HepG2 (cell line): Measurements from ENCODE around the gene DLAT. TPM values are rescaled to one million over a fixed set of nuclear protein-coding genes. Genes with fewer than 3 reads are reported as not detected.

Experiments
- KAT7 ChIP-seq: IDR thresholded peaks from 2 replicates; pipeline ENCODE4 v1.6.1; 2018; ENCODE audit warnings: borderline replicate concordance, missing compliant biosample characterization
- KMT2A ChIP-seq: sonication (generic); formaldehyde crosslinking; IDR thresholded peaks from 2 replicates; pipeline ENCODE4 v1.4.0; 2020; ENCODE audit warnings: missing genetic modification reagents
- polyA plus RNA-seq, 8 experiments: library from polyadenylated mRNA; depleted of rRNA in 3 of 8; stranded (reverse) in 7 of 8; unstranded in 1 of 8; fragments of >200 nt; fragmentation: Illumina TruSeq in 4 of 8; extraction: Trizol in 4 of 8; gene quantifications; 2 replicates each; pipeline versions ENCODE4 v1.2.1 to v1.2.3, GENCODE V29; 2011 to 2016; ENCODE audit warnings: low read depth in 4 of 8, missing spikeins in 1 of 8, mixed read lengths in 1 of 8; ENCODE audit not compliant: insufficient read depth in 1 of 8
- total RNA-seq, 5 experiments: library from RNA; depleted of rRNA; stranded (reverse); fragments of >200 nt; fragmentation: Illumina TruSeq; extraction: Trizol; gene quantifications; 2 replicates each; pipeline ENCODE4 v1.2.3, GENCODE V29; 2016; ENCODE audit warnings: low read depth in 1 of 5
- TF ChIP-seq, protein P1 (sequence below): sonication (generic); formaldehyde crosslinking; IDR thresholded peaks from 2 replicates; pipeline ENCODE4 v1.4.0; 2020; ENCODE audit warnings: mild to moderate bottlenecking, missing genetic modification reagents, borderline replicate concordance
- TF ChIP-seq, protein P2 (sequence below): sonication (generic); formaldehyde crosslinking; IDR thresholded peaks from 2 replicates; pipeline ENCODE4 v1.8.0; 2022; ENCODE audit warnings: mild to moderate bottlenecking, missing genetic modification reagents, moderate library complexity
- TF ChIP-seq, protein P3 (sequence below): sonication (generic); formaldehyde crosslinking; IDR thresholded peaks from 2 replicates; pipeline ENCODE4 v1.4.0; 2020; ENCODE audit warnings: missing genetic modification reagents, borderline replicate concordance
- TF ChIP-seq, protein P4 (sequence below): sonication (generic); formaldehyde crosslinking; IDR thresholded peaks from 2 replicates; pipeline ENCODE4 v1.4.0; 2020; ENCODE audit warnings: missing genetic modification reagents
- TF ChIP-seq, protein P5 (sequence below): sonication (generic); formaldehyde crosslinking; IDR thresholded peaks from 2 replicates; pipeline ENCODE4 v1.5.1; 2020; ENCODE audit warnings: missing genetic modification reagents, mild to moderate bottlenecking, borderline replicate concordance

The DLAT gene
- total and polyA plus RNA-seq, 2 of the 13 experiments (the other 11 are each of a cell fraction or from before 2014, with no cell fraction given), result 26.4 to 62.2 TPM

DNA sequence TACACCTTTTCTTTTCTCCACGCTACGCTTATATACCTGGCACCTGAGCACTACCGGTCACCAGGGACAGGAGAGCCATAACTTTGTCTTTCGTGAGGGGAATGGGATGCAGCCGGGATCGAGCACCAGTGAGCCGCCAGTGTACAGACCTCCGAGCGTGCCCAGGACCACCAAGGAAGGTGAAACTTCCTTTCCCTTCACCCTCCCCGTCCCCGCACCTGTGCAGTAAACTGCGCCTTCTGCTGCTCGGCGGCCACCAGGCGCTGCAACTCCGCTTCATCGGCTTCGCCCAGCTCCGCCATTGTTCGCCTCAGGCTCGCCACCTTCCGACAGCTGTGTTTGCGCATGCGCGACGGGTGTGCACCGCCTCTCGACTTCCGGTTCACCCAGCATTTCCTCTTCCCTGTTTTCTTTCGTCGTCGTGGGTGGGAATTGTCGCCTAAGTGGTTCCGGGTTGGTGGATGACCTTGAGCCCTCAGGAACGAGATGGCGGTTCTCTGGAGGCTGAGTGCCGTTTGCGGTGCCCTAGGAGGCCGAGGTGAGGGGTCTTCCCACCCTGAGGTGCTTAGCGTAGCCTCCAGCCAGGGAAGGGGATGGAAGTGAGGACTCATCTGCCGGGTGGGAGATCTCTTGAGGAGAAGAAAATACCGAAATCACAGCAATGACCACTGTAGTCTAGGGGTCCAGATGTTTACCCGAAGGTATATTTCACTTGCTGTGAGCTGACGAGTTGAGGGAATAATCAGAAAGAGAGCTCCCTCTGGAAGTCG lies 61.4 kb downstream of the DLAT start, which contains the start of the genes SDHD and TIMM8B (continued):
- TF ChIP-seq, protein P1, sequence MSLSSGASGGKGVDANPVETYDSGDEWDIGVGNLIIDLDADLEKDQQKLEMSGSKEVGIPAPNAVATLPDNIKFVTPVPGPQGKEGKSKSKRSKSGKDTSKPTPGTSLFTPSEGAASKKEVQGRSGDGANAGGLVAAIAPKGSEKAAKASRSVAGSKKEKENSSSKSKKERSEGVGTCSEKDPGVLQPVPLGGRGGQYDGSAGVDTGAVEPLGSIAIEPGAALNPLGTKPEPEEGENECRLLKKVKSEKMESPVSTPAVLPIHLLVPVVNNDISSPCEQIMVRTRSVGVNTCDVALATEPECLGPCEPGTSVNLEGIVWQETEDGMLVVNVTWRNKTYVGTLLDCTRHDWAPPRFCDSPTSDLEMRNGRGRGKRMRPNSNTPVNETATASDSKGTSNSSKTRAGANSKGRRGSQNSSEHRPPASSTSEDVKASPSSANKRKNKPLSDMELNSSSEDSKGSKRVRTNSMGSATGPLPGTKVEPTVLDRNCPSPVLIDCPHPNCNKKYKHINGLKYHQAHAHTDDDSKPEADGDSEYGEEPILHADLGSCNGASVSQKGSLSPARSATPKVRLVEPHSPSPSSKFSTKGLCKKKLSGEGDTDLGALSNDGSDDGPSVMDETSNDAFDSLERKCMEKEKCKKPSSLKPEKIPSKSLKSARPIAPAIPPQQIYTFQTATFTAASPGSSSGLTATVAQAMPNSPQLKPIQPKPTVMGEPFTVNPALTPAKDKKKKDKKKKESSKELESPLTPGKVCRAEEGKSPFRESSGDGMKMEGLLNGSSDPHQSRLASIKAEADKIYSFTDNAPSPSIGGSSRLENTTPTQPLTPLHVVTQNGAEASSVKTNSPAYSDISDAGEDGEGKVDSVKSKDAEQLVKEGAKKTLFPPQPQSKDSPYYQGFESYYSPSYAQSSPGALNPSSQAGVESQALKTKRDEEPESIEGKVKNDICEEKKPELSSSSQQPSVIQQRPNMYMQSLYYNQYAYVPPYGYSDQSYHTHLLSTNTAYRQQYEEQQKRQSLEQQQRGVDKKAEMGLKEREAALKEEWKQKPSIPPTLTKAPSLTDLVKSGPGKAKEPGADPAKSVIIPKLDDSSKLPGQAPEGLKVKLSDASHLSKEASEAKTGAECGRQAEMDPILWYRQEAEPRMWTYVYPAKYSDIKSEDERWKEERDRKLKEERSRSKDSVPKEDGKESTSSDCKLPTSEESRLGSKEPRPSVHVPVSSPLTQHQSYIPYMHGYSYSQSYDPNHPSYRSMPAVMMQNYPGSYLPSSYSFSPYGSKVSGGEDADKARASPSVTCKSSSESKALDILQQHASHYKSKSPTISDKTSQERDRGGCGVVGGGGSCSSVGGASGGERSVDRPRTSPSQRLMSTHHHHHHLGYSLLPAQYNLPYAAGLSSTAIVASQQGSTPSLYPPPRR (CRISPR knock-in tag), result 0 out of 2 replicates have a peak, but pooled peaks have one; percentile 32
- peak; percentile 95 for TF ChIP-seq KMT2A (CRISPR knock-in tag)
- TF ChIP-seq, protein P2, sequence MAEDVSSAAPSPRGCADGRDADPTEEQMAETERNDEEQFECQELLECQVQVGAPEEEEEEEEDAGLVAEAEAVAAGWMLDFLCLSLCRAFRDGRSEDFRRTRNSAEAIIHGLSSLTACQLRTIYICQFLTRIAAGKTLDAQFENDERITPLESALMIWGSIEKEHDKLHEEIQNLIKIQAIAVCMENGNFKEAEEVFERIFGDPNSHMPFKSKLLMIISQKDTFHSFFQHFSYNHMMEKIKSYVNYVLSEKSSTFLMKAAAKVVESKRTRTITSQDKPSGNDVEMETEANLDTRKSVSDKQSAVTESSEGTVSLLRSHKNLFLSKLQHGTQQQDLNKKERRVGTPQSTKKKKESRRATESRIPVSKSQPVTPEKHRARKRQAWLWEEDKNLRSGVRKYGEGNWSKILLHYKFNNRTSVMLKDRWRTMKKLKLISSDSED (CRISPR knock-in tag), result no peak
- TF ChIP-seq, protein P3, sequence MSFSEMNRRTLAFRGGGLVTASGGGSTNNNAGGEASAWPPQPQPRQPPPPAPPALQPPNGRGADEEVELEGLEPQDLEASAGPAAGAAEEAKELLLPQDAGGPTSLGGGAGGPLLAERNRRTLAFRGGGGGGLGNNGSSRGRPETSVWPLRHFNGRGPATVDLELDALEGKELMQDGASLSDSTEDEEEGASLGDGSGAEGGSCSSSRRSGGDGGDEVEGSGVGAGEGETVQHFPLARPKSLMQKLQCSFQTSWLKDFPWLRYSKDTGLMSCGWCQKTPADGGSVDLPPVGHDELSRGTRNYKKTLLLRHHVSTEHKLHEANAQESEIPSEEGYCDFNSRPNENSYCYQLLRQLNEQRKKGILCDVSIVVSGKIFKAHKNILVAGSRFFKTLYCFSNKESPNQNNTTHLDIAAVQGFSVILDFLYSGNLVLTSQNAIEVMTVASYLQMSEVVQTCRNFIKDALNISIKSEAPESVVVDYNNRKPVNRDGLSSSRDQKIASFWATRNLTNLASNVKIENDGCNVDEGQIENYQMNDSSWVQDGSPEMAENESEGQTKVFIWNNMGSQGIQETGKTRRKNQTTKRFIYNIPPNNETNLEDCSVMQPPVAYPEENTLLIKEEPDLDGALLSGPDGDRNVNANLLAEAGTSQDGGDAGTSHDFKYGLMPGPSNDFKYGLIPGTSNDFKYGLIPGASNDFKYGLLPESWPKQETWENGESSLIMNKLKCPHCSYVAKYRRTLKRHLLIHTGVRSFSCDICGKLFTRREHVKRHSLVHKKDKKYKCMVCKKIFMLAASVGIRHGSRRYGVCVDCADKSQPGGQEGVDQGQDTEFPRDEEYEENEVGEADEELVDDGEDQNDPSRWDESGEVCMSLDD (CRISPR knock-in tag), result no peak
- TF ChIP-seq, protein P4, sequence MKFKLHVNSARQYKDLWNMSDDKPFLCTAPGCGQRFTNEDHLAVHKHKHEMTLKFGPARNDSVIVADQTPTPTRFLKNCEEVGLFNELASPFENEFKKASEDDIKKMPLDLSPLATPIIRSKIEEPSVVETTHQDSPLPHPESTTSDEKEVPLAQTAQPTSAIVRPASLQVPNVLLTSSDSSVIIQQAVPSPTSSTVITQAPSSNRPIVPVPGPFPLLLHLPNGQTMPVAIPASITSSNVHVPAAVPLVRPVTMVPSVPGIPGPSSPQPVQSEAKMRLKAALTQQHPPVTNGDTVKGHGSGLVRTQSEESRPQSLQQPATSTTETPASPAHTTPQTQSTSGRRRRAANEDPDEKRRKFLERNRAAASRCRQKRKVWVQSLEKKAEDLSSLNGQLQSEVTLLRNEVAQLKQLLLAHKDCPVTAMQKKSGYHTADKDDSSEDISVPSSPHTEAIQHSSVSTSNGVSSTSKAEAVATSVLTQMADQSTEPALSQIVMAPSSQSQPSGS (CRISPR knock-in tag), result peak; percentile 72
- 0 out of 2 replicates have a peak, but pooled peaks have one; percentile 70 for TF ChIP-seq KAT7 (CRISPR knock-in tag)
- TF ChIP-seq, protein P5, sequence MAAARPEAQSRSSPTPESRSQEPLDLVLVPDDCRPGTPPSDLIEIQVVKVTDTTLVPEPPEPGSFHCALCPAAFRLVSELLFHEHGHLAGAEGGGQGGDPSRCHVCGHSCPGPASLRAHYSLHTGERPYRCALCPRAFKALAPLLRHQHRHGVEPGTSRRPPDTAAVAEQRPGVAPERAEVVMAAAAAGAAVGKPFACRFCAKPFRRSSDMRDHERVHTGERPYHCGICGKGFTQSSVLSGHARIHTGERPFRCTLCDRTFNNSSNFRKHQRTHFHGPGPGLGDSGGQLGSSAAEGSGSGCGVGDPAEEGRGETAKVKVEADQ (CRISPR knock-in tag), result peak; percentile 95
